ENCODE measurements around the gene ANGPTL3.

ANGPTL3 gene

DNA sequence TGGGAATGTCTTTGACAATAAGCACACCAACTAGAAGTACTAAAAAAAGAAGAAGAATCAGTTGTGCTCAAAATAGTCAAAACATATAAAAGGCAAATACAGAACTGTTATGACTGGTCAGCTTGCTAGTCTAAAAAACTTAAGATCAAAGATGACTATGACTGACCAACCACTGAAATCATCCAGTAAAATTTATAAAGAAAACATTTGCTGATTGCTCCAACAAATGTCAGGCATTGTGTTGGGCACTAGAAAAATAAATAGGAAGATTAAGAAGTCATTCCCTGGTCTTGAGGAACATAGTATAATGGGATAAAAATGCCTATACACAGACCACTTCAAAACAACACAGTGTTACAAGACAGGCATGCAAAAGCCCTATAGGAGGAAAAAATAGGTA, 9.3 kb upstream of the ANGPTL3 start:
- DNase-seq (ENCODE audit: low read depth) = no peak
- H3K4me3 ChIP-seq (ENCODE audit: low read depth, low read length) = no peak overlapping the region
- TF ChIP-seq, protein P1, sequence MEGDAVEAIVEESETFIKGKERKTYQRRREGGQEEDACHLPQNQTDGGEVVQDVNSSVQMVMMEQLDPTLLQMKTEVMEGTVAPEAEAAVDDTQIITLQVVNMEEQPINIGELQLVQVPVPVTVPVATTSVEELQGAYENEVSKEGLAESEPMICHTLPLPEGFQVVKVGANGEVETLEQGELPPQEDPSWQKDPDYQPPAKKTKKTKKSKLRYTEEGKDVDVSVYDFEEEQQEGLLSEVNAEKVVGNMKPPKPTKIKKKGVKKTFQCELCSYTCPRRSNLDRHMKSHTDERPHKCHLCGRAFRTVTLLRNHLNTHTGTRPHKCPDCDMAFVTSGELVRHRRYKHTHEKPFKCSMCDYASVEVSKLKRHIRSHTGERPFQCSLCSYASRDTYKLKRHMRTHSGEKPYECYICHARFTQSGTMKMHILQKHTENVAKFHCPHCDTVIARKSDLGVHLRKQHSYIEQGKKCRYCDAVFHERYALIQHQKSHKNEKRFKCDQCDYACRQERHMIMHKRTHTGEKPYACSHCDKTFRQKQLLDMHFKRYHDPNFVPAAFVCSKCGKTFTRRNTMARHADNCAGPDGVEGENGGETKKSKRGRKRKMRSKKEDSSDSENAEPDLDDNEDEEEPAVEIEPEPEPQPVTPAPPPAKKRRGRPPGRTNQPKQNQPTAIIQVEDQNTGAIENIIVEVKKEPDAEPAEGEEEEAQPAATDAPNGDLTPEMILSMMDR (IDR thresholded peaks at IDR 0.05; ENCODE audit: insufficient read depth, low read depth, low read length, missing control alignments) = no peak

DNA sequence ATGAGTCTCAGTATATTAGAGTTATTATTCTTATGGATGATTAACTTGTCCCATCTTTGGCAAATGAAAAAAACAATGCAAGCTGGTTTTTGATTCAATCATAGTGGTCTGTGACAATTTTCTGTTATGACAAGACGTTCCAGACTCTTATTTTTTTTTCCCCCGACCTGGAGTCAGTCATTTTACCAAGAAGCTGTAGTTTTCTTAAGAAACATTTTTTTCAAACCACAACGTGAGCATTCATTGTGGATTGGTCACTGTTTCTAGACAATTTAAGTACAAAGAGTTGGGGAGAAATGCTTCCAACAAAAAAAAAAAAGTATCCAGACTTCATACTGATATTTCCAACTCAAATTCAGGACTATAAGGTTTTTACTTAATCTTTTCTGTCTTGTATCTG, 8.0 kb upstream of the ANGPTL3 start:
- TF ChIP-seq, protein P1 (IDR thresholded peaks at IDR 0.05; ENCODE audit: insufficient read depth, low read depth, low read length, missing control alignments) = no peak

DNA sequence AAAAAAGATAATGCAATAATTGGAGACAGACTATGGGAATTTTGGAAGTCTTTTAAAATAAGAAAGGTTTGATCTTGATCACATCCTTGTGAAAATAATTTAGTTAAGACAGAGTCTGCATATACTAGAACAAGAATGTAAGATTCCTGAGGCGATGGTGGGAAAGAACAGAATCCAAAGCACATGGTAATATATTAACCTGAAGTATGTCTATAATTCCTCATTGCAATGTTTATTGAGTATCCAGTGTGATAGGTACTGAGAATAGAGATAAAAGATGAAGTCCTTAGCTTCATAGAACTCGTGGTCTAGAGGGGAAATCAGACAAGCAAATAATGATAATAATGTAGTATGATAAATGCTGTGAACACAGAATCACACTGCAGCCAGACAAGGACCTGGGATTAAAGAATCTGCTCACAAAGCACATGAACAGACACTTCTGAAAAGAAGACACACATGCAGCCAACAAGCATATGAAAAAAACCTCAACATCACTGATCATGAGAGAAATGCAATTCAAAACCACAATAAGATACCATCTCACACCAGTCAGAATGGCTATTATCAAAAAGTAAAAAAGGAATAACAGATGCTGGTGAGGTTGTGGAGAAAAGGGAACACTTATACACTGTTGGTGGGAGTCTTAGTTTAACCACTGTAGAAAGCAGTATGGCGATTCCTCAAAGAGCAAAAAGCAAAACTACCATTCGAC, 6.9 kb upstream of the ANGPTL3 start:
- no peak overlapping the region for H3K4me3 ChIP-seq (ENCODE audit: low read depth, low read length)
- DNase-seq (ENCODE audit: low read depth) = no peak
- TF ChIP-seq, protein P1 (IDR thresholded peaks at IDR 0.05; ENCODE audit: insufficient read depth, low read depth, low read length, missing control alignments) = no peak

More for the DNA sequence above, 8.0 kb upstream of the ANGPTL3 start:
- DNase-seq (ENCODE audit: low read depth) = no peak
- H3K4me3 ChIP-seq (ENCODE audit: low read depth, low read length) = no peak overlapping the region

DNA sequence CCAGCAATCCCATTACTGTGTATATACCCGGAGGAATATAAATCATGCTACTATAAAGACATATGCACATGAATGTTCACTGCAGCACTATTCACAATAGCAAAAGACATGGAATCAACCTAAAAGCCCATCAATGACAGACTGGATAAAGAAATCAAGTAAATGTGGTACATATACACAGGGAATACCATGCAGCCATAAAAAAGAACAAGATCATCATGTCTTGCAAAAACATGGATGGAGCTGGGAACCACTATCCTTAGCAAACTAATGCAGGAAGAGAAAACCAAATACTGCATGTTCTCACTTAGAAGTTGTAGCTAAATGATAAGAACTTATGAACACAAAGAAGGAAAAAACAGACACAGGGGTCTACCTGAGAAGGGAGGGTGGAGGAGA, 6.4 kb upstream of the ANGPTL3 start:
- no peak for DNase-seq (ENCODE audit: low read depth)

DNA sequence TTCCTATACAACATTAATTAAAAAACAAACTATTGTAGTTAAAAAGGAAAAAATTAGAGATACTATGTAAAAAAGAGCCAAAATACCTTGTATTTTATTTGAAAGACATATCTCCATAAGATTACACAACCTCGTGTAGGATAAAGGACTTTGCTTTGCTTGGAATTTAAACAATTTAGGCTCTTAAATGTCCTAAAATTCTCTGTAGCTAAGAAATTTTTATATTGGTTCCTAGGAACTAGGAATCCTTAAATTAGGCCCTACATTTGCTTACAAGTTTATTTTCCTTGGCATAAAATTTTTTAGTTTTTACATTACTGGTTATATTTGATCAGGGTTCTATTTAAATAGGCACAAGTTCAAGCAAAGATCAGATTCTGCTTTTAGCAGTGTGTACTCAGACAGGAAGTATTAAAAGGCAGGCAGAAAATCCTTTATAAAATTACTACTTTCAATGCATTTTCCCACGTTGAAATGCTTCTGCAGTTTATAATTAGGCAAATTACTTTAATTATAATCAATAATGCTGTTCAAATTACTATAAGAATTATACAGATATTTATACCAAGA, 3.4 kb upstream of the ANGPTL3 start:
- no peak overlapping the region for H3K4me3 ChIP-seq (ENCODE audit: low read depth, low read length)
- no peak for DNase-seq (ENCODE audit: low read depth)
- TF ChIP-seq, protein P1 (IDR thresholded peaks at IDR 0.05; ENCODE audit: insufficient read depth, low read depth, low read length, missing control alignments) = no peak

More for the DNA sequence above, 6.4 kb upstream of the ANGPTL3 start:
- TF ChIP-seq, protein P1 (IDR thresholded peaks at IDR 0.05; ENCODE audit: insufficient read depth, low read depth, low read length, missing control alignments) = no peak
- H3K4me3 ChIP-seq (ENCODE audit: low read depth, low read length) = no peak overlapping the region

DNA sequence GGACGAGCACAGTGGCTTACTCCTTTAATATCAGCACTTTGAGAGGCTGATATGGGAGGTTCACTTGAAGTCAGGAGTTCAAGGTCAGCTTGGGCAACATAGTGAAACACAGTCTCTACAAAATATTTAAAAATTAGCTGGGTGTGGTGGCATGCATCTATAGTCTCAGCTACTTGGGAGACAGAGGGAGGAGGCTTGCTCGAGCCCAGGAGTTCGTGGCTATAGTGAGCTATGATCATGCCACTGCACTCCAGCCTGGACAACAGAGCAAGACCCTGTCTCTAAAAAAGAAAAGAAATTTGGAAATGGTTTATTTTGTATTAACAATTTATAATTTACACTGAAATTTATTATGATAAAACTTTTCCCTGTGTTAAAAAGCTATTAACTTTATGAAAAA, 1.7 kb upstream of the ANGPTL3 start:
- DNase-seq (ENCODE audit: low read depth) = no peak

More for the DNA sequence above, 1.7 kb upstream of the ANGPTL3 start:
- TF ChIP-seq, protein P1 (IDR thresholded peaks at IDR 0.05; ENCODE audit: insufficient read depth, low read depth, low read length, missing control alignments) = no peak
- H3K4me3 ChIP-seq (ENCODE audit: low read depth, low read length) = no peak overlapping the region
